ENCODE data around the gene RNF175.

The RNF175 gene

GRCh38 chr4:153790500-153790865, 30.7 kb upstream of the RNF175 start:
- no peak for TF ChIP-seq CTCF (IDR thresholded peaks at IDR 0.05; ENCODE audit: insufficient read depth, missing control alignments)
- FAIRE-seq (no peak), DNase-seq (ENCODE audit: insufficient read length, low spot score) (no peak)

- no peak for FAIRE-seq
- TF ChIP-seq CTCF (IDR thresholded peaks at IDR 0.05; ENCODE audit: insufficient read depth, missing control alignments) = no peak
- DNase-seq (ENCODE audit: insufficient read length, low spot score) = no peak
Measured at GRCh38 chr4:153789741-153790499, 30.1 kb upstream of the RNF175 start.

DNA sequence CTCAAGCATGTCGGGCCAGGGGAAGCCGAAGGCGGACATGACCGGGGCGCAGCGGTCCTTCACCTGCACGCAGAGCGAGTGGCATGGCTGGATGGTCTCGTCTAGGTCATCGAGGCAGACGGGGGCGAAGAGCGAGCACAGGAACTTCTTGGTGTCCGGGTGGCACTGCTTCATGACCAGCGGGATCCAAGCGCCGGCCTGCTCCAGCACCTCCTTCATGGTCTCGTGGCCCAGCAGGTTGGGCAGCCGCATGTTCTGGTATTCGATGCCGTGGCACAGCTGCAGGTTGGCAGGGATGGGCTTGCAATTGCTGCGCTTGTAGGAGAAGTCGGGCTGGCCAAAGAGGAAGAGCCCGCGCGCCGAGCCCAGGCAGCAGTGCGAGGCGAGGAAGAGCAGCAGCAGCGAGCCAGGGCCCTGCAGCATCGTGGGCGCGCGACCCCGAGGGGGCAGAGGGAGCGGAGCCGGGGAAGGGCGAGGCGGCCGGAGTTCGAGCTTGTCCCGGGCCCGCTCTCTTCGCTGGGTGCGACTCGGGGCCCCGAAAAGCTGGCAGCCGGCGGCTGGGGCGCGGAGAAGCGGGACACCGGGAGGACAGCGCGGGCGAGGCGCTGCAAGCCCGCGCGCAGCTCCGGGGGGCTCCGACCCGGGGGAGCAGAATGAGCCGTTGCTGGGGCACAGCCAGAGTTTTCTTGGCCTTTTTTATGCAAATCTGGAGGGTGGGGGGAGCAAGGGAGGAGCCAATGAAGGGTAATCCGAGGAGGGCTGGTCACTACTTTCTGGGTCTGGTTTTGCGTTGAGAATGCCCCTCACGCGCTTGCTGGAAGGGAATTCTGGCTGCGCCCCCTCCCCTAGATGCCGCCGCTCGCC, 28.8 kb upstream of the RNF175 start, which contains the start of gene SFRP2:
TSS of gene SFRP2 (minus strand) at position 671 of the 864 bp plus-strand sequence. CDS start at position 423, 248 bp downstream.
- TF ChIP-seq CTCF (IDR thresholded peaks at IDR 0.05; ENCODE audit: insufficient read depth, missing control alignments) = no peak
- DNase-seq (ENCODE audit: insufficient read length, low spot score) (peak; percentile 66), FAIRE-seq (no peak)

DNA sequence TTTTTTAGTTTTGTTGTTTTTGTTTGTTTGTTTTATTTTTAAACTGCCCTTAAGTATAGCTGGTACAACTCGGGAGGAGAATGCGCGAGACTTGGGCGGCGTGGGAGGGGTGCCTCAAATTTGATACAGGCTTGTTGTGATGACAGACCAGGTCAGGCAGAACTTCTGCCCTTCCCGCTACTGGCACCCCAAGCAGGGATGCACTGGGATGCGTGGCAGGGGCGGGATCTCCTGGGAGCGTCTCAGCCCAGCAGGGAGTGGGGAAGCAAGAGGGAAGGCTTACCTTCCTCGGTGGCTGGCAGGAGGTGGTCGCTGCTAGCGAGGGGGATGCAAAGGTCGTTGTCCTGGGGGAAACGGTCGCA, 28.2 kb upstream of the RNF175 start:
- no peak for TF ChIP-seq CTCF (IDR thresholded peaks at IDR 0.05; ENCODE audit: insufficient read depth, missing control alignments)
- no peak for DNase-seq (ENCODE audit: insufficient read length, low spot score)
- FAIRE-seq = no peak

DNA sequence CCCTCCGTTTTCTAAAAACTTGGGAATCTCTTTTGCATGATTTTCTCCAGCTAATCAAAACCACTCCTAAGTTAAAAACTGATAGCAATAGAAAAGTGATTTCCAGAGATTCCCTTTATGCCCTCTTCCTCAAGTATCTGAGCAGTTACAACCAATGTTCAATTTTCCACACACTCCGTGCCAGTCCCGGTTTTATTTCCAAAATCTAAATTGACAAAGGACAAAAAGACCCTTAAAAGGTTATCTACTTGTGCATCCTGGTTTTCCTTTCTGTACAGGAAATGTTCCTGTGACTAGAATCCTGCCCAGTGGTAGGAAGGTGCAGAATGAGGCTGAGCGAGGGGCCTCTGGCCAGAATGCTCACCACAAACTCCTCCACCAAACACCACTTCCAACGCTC, 27.8 kb upstream of the RNF175 start:
- no peak for TF ChIP-seq CTCF (IDR thresholded peaks at IDR 0.05; ENCODE audit: insufficient read depth, missing control alignments)
- FAIRE-seq (no peak), DNase-seq (ENCODE audit: insufficient read length, low spot score) (no peak)

DNA sequence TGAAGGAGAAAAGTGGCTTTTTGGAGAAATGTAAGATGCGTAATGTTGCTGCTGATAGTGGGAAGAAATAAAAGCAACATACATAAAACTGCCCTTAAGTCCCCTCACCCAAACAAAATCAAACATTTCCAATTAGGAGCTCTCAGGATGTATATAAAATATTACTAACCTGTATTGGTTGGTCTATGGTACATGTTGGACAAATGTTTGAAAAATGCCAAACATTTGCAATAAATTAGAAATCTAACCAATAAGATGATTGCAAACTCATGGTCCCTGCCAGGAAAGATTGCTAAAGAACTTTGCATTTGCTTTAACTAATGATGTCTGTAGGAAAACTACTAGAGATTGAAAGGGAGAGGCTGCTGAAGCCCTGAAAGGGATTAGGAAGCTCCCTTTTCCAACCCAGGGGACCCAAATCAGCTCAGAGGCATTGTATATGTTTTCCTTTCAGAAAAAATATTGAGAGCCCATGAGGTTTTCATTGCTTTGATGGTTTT, 27.3 kb upstream of the RNF175 start:
- DNase-seq (ENCODE audit: insufficient read length, low spot score) (no peak), FAIRE-seq (no peak)
- no peak for TF ChIP-seq CTCF (IDR thresholded peaks at IDR 0.05; ENCODE audit: insufficient read depth, missing control alignments)

Data from D721Med (cell line).